Erythroblast (primary cell): ENCODE results near the gene ADARB2.

Source experiments
- DNase-seq, 2 experiments: peaks; one replicate each; lab custom pipeline; 2025; lab: John Stamatoyannopoulos, UW
- GATA1 ChIP-seq: IDR thresholded peaks from 2 replicates; pipeline ENCODE4 v1.6.1; 2011; ENCODE audit warnings: low read depth, mild to moderate bottlenecking, control low read depth, low read length, moderate library complexity
- POLR2A ChIP-seq: IDR thresholded peaks from 2 replicates; pipeline ENCODE4 v1.6.1; 2011; ENCODE audit warnings: mild to moderate bottlenecking, low read length

ADARB2 gene

DNA sequence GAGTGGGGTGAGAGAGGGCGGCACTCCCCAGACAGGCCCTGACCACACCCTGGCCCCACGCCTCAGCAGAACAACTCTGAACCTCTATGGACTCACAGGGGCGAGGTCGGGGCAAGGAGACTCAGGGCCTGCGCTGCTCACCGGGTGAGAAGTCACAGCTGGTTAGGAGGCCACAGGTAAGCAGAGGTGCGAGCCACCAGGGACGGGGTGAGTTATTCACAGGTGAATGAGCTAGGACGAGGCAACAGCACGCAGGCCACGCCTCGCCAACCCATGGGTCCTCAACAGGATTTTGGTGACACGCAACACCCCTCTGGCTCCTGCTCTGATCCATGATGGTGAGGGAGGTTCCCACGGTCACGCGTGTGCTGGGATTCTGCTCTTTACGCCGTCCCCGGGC lies 202.5 kb downstream of the ADARB2 start:
- DNase-seq: no peak
- TF ChIP-seq POLR2A (no peak), GATA1 (no peak)

DNA sequence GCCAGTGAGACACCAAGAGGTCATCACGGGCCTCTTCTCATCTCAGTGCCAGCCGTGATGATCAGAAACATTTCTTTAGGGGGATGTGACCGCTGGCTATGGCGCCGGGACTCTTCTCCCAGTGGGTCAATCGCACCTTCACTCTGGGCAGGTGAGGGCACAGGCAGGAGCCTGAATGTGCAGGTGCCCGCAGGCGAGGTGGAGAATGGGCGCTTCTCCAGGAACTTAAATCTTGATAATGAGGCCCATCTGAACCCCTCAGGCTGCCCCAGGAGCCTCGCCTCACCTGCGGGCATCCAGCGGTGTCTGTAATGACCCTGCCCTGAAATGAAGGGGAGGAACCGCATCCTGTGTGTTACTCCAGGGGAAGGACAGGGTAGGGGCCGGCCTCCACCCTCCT lies 204.7 kb downstream of the ADARB2 start:
- no peak for DNase-seq
- TF ChIP-seq POLR2A: no peak
- TF ChIP-seq GATA1: no peak

DNA sequence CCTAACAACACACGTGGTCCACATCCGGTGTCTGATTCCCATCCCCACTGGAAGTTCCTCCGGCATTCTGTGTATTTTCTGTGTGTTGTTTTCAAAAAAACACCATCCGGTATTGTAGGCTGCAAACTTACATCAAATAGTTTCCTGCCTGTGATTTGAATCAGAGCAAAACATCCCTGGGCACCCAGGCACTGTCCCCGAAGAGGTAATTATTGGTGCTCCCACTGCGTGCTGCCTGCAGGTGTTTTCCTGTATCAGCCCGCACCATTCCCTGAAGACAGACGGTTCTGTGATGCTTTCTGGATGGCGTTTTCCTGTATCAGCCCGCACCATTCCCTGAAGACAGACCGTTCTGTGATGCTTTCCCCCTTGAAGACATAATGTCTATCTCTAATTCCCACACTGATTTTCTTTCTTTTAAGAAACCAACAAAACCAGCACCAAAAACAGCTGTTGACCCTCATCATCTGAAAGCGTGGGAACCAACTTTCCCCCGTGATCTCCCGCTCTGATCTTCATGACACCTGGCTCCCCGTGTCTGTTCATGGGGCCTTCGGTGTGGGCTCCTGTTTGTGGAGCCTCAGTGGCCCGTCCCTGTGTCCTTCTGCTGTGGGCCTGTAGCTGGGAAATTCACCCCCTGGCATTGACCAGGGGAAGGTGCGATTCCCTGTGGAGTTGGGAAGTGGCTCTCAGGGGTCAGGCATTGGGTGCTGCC lies 205.3 kb downstream of the ADARB2 start:
- DNase-seq: no peak
- TF ChIP-seq GATA1 (no peak), POLR2A (no peak)

DNA sequence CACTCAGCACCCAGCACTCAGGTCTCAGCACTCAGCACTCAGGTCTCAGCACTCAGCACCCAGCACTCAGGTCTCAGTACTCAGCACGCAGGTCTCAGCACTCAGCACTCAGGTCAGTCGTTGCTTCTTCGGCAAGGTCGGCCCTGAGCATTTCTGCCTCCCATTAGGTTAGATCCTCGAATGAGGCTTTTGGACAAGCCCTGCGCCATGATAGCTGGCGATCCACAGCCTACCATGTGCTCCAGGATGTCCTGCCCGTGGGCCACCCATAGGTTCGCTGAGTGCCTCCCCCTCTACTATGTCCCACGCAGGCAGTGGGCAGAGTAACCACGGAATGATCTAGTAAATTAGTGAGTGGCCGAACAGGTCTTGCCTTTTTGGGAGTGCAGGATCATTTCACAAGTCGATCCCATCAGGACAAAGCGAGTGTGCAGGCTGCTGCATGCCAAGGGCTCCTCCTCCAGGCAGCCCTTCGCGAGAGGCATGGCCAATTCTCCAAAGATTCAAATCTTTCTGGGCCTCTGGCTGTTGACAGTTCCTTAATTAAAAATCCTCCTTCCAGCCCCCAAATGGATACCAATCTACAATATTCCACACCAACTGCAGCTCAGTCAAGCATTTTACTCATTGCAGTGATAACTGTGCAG lies 206.3 kb downstream of the ADARB2 start:
- no peak for TF ChIP-seq GATA1
- TF ChIP-seq POLR2A: no peak

DNA sequence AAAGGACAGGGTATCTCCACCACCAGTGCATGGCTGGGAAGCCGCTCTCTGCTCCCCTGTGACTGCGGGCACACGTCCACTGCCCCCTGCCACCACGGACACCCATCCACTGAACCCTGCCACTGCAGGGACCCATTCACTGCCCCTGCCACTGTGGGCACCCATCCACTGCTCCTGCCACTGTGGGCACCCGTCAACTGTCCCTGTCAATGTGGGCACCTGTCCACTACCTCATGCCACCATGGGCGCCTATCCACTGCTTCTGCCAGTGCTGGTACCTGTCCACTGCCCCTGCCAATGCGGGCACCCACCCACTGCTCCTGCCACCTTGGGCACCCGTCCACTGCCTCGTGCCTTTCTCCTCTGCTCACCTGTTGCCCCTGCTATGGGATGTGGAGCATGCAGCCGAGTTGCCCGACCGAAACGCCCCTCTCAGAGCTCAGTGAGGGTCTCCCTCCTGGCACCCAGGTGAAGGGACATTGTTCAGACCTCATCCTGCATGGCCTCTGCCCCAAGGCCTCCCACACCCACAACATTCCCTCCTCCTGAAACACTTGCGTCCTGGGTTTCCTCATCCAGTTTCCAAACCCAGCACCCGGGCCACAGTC lies 207.4 kb downstream of the ADARB2 start:
- DNase-seq: no peak
- TF ChIP-seq POLR2A (no peak), GATA1 (no peak)

More for the DNA sequence above, 206.3 kb downstream of the ADARB2 start:
- no peak for DNase-seq

DNA sequence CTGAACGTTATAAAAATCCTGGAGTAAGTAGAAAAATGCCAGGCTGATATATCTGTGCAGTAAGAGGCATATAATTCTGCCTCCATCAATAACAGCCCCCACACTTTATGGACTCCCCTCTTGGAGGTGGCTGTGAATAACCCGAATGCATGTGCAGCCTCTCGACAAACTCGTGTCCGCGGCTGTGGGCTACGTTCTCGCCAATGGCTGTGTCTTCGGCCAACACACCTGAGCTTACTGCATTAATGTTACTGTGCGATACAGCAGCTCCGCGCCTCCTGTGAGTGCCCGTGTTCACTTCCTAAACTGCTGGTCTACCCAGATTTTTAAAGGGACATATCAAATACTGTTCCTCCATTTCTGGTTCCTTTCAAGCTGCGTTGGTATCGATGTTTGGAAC lies 209.4 kb downstream of the ADARB2 start:
- no peak for DNase-seq
- TF ChIP-seq POLR2A: no peak
- no peak for TF ChIP-seq GATA1

DNA sequence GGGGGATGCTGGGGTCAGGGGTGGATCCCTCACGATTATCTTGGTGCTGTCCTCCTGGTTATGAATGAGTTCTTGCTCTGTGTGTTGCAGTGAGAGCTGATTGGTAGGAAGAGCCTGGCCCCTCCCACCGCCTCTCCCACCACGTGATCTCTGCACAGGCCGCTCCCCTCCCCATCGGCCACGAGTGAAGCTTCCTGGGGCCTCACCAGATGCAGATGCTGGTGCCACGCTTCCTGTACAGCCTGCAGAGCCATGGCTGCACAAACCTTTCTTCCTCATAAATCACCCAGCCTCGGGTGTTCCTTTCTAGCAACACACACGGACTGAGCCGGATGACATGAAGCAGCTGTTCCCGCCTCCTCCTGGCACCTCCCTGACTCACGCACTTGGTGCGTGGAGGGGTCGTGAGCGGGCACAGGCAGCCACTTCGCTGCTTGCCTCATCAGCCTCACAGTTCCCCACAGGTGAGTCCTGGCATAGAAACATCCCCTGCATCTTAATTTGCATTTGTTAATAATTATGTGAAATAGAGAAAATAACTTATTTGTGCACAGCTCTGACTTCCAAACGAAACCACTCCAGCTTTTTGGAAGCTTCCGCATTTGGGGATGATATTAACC lies 210.8 kb downstream of the ADARB2 start:
- no peak for DNase-seq
- TF ChIP-seq POLR2A (no peak), GATA1 (no peak)

DNA sequence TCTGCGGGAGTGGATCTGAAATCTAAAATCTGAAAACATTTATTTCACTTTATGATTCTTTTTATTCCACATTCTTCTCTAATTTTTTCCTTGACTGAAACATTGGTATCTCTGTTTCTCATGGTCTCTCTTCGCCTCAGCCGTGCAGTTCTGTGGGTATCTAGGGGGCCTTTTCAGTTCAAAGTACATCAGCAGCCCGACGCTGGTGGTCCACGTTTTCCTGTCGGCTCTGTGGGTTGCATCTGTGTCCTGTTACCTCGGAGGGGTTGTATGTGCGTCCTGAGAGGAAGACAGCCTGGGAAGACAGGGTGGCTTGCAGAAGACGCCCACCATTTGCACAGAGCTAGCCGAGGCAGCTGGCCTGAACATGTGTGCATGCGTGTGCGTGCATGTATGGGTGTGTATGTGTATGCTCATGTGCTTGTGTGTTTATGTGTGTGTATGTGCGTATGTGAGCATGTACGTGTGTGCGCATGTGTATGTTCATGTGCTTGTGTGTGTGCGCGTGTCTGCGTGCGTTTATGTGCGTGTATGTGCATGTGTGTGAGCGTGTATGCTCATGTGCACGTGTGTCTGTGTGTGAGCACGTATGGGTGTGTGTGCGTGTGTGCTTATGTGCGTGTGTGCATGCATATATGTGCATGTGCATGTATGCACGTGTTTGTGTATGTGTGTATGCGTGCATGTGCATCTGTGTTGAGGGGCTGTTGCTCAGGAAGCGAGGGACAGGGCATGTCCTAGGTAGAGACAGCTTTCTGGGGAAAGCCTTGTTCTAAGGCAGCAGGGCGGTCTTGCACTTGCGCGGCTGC lies 211.8 kb downstream of the ADARB2 start:
- TF ChIP-seq GATA1: no peak
- TF ChIP-seq POLR2A: no peak
- DNase-seq: no peak

DNA sequence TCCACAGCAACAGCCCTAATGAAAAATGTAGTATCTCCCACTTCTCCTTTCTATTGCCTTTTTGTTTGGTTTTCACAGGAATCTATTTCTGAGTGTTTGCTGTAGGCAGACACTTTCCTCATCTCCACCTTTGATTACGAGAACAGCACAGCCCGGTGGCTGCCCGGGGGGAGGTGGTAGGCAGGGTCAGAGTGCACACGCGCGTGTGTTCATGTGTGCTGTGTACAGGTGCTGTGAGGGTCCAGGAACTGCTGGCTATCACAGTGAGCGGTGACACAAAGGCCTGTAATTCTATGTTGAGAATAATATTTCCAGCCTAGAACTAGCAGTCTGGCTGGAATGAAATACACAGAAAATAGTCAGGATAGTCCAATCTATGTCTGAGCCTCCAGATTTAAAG lies 212.8 kb downstream of the ADARB2 start:
- no peak for DNase-seq
- TF ChIP-seq POLR2A (no peak), GATA1 (no peak)

DNA sequence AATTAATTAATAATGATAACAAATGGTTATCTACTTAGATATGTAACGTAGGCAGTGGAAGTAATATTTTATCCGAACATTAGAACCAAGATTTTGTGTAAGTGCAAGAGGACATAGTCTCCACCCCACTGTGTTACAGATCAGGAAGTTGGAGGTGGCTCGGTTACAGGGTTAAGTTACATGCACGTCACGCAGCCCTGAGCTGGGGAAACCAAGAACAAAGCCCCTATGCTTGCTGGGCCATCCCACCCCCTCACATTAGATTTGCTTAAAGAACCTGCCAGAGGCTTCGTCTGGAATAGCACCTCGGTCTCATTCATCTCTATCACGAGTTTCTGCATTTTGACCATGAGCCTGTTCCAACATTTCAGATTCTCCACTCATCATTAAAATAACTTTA lies 214.1 kb downstream of the ADARB2 start:
- DNase-seq: no peak
- TF ChIP-seq POLR2A (no peak), GATA1 (no peak)

DNA sequence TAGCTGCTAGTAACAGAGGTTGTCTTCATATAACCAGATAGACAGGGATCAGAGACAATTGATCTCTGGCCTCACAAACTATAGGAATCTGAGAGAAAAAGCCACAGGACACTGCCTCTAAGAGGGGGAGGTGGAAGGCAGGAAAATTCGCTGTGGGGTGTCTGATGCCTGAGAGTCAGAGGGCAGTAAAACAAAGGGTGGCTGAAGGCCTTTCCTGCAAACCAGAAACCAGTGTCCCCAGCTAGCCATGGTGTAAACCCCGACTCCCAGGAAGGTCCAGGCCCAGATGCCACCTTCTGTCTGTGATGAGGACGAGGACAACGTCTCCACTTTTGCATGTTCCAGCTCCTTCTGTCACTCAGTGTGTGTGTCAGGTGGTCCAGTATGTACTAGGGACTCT lies 215.1 kb downstream of the ADARB2 start:
- TF ChIP-seq POLR2A: no peak
- no peak for TF ChIP-seq GATA1
- no peak for DNase-seq

DNA sequence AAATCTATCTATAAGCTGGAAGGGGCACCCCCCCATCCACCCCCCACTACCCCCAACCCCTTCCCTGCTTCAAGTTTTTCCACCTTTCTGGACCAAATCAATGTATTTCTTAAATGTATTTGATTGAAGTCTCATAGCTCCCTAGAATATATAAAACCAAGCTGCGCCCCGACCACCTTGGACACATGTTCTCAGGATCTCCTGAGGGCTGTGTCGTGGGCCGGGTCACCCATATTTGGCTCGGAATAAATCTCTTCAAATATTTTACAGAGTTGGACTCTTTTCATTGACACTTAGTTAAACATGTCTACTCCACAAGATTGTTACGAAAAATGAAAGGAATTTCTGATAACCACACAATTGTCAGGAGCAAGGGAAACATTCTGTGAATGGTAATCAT lies 215.6 kb downstream of the ADARB2 start:
- TF ChIP-seq POLR2A: no peak
- TF ChIP-seq GATA1: no peak
- no peak for DNase-seq

DNA sequence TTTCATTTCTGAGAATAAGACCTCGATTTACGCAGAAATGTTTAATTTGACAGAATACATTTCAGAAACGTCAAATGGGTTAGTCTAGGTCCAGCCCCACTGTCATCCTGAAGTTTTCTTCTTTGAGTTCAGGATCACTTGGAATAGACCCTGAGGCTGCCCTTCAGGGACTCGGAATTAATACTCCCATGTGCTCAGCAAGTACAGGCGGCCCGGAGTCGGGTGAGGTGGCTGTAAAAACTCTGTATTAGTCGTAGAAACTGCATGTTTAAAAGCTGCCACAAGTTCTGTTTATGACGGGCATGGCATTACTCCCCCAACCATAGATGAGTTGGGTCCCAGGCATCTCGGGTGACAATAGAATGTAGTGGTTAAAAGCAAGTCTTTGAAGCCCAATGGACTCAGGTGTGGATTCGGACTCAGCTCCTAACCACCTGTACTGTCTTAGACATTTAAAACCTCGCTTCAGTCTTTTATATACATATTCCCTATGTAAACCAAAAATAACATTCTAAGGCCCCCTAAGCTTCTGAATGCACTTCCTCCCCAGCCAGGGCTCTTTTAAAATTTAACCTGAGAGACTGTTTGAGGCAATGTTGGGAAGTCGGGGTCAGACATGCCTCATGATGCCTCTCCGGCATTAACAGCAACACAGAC lies 216.3 kb downstream of the ADARB2 start:
- DNase-seq: no peak

More for the DNA sequence above, 216.3 kb downstream of the ADARB2 start:
- TF ChIP-seq GATA1: no peak
- TF ChIP-seq POLR2A: no peak
